GM08714 (cell line): Measurements from ENCODE around the gene CDK17.

Experiments used
- H3K4me3 ChIP-seq: fragments of 200-500 bp; sonication (Bioruptor generic); 2 replicates; pipeline ENCODE4 v1.5.1; 2014; ENCODE audit warnings: mild to moderate bottlenecking, low read length, inconsistent platforms
- ZNF274 ChIP-seq: IDR thresholded peaks from 2 replicates; pipeline ENCODE4 v1.6.1; 2012; ENCODE audit warnings: mild to moderate bottlenecking, low read depth, low read length

Gene CDK17

GRCh38 chr12:96378319-96378718 is 21.9 kb downstream of the CDK17 start:
- no peak overlapping the region for H3K4me3 ChIP-seq
- no peak for TF ChIP-seq ZNF274

GRCh38 chr12:96376865-96377264 is 23.4 kb downstream of the CDK17 start:
- no peak overlapping the region for H3K4me3 ChIP-seq
- TF ChIP-seq ZNF274 = no peak

- H3K4me3 ChIP-seq = no peak overlapping the region; the same call in 1 of the 2 replicates
- no peak for TF ChIP-seq ZNF274
Observed at GRCh38 chr12:96375841-96376604, 24.2 kb downstream of the CDK17 start.

GRCh38 chr12:96375170-96375569 is 25.1 kb downstream of the CDK17 start:
- no peak for TF ChIP-seq ZNF274
- H3K4me3 ChIP-seq = no peak overlapping the region; the same call in 1 of the 2 replicates

- H3K4me3 ChIP-seq = no peak overlapping the region
- TF ChIP-seq ZNF274 = no peak
Observed at GRCh38 chr12:96371790-96372699, 28.2 kb downstream of the CDK17 start.

GRCh38 chr12:96371138-96371789 is 29.0 kb downstream of the CDK17 start:
- no peak for TF ChIP-seq ZNF274

GRCh38 chr12:96368687-96369086 is 31.6 kb downstream of the CDK17 start:
- TF ChIP-seq ZNF274 = no peak
- H3K4me3 ChIP-seq = no peak overlapping the region

More at GRCh38 chr12:96371138-96371789, 29.0 kb downstream of the CDK17 start:
- no peak overlapping the region for H3K4me3 ChIP-seq

- no peak overlapping the region for H3K4me3 ChIP-seq
- no peak for TF ChIP-seq ZNF274
Observed at GRCh38 chr12:96368233-96368632, 32.0 kb downstream of the CDK17 start.

GRCh38 chr12:96366381-96366654 is 33.9 kb downstream of the CDK17 start:
- TF ChIP-seq ZNF274 = no peak
- H3K4me3 ChIP-seq = no peak overlapping the region

GRCh38 chr12:96365604-96366380 is 34.4 kb downstream of the CDK17 start:
- TF ChIP-seq ZNF274 = no peak
- no peak overlapping the region for H3K4me3 ChIP-seq

- TF ChIP-seq ZNF274 = no peak
- no peak overlapping the region for H3K4me3 ChIP-seq
Observed at GRCh38 chr12:96364092-96364700, 36.0 kb downstream of the CDK17 start.

- no peak for TF ChIP-seq ZNF274
- no peak overlapping the region for H3K4me3 ChIP-seq
Observed at GRCh38 chr12:96361074-96361473, 39.2 kb downstream of the CDK17 start.

- no peak overlapping the region for H3K4me3 ChIP-seq
- TF ChIP-seq ZNF274 = no peak
Observed at GRCh38 chr12:96360550-96360949, 39.7 kb downstream of the CDK17 start.
